K562 (cell line): Measurements from ENCODE around the gene NAIF1. TPM values are rescaled to one million over a fixed set of nuclear protein-coding genes. Genes with fewer than 3 reads are reported as not detected.
A peak's percentile ranks its signal among the peaks of the same experiment; 100 is the strongest.

Source experiments
- DACH1 ChIP-seq: fragments of 450-650 bp; IDR thresholded peaks from 2 replicates; pipeline ENCODE4 v1.6.1; 2018; ENCODE audit not compliant: partially characterized antibody
- FOXK2 ChIP-seq, 2 experiments: fragments of 450-650 bp; IDR thresholded peaks in 1 of 2; conservative IDR thresholded peaks in 1 of 2; 2 replicates each; pipeline ENCODE4 v1.6.1; 2016; ENCODE audit warnings: low read depth in 2 of 2, mild to moderate bottlenecking in 1 of 2
- HNRNPL ChIP-seq: fragments of 200-400 bp; formaldehyde crosslinking; IDR thresholded peaks from 2 replicates; pipeline ENCODE4 v1.6.1; 2017; ENCODE audit warnings: low read depth, mild to moderate bottlenecking, low read length
- KAT2B ChIP-seq: IDR thresholded peaks from one replicate; pipeline ENCODE4 v1.6.1; 2012; ENCODE audit warnings: low read depth, mild to moderate bottlenecking, control low read depth, inconsistent platforms, low read length, moderate library complexity
- PML ChIP-seq: IDR thresholded peaks from 2 replicates; pipeline ENCODE4 v1.6.1; 2012; ENCODE audit warnings: low read length, inconsistent platforms
- SMARCB1 ChIP-seq: IDR thresholded peaks from 2 replicates; pipeline ENCODE4 v1.6.1; 2011; ENCODE audit warnings: improper control_type of control experiment, low read depth; ENCODE audit not compliant: insufficient read length
- TAF1 ChIP-seq: IDR thresholded peaks from 2 replicates; pipeline ENCODE4 v1.6.1; 2011; ENCODE audit warnings: mild to moderate bottlenecking, low read length, moderate library complexity; ENCODE audit not compliant: insufficient read depth, control insufficient read depth, severe bottlenecking; ENCODE audit errors: extremely low read depth
- TAF7 ChIP-seq: fragments of 450-650 bp; IDR thresholded peaks from 2 replicates; pipeline ENCODE4 v1.6.1; 2016; ENCODE audit warnings: missing genetic modification characterization, missing compliant biosample characterization
- TCF7 ChIP-seq: sonication (generic); IDR thresholded peaks from 2 replicates; pipeline ENCODE4 v1.6.1; 2016; ENCODE audit warnings: antibody characterized with exemption, borderline replicate concordance
- TRIM28 ChIP-seq: fragments of 450-650 bp; IDR thresholded peaks from 2 replicates; pipeline ENCODE4 v1.6.1; 2017
- ZBTB9 ChIP-seq: fragments of 450-650 bp; formaldehyde crosslinking; IDR thresholded peaks from 2 replicates; pipeline ENCODE4 v1.4.0; 2020; ENCODE audit warnings: mild to moderate bottlenecking, moderate library complexity
- ZNF165 ChIP-seq: fragments of 250-450 bp; sonication (Bioruptor Pico); IDR thresholded peaks from 2 replicates; pipeline ENCODE4 v1.4.0; 2020; ENCODE audit warnings: borderline replicate concordance
- ZNF436 ChIP-seq: fragments of 250-450, 450-650 bp; sonication (Bioruptor Pico); formaldehyde crosslinking; IDR thresholded peaks from 2 replicates; pipeline ENCODE4 v1.7.0; 2020; ENCODE audit warnings: mild to moderate bottlenecking
- ZNF79 ChIP-seq: fragments of 250-450 bp; sonication (Bioruptor Pico); IDR thresholded peaks from 2 replicates; pipeline ENCODE4 v1.4.0; 2020; ENCODE audit warnings: low read depth, mild to moderate bottlenecking, moderate library complexity
- polyA plus RNA-seq, 8 experiments: library from polyadenylated mRNA; depleted of rRNA in 4 of 8; stranded (reverse) in 5 of 8; unstranded in 3 of 8; fragments of >200 nt; fragmentation: Nextera tagmentation in 2 of 8; fragmentation: Illumina TruSeq in 1 of 8; extraction: Ambion mirVana in 2 of 8; extraction: Trizol in 1 of 8; gene quantifications; 2 replicates each; pipeline versions ENCODE4 v1.2.1 to v1.2.3, GENCODE V29; 2011 to 2014; ENCODE audit warnings: inconsistent platforms in 1 of 8, missing spikeins in 1 of 8
- total RNA-seq, 7 experiments: library from RNA; depleted of rRNA in 6 of 7; stranded (reverse); fragments of >200 nt in 6 of 7; fragmentation: Illumina TruSeq in 2 of 7; extraction: Trizol in 2 of 7; gene quantifications; 2 replicates each; pipeline versions ENCODE4 v1.2.1 to v1.2.3, GENCODE V29; 2011 to 2021; ENCODE audit warnings: low replicate concordance in 1 of 7
- TF ChIP-seq, protein P1 (sequence below): fragments of 450-650 bp; conservative IDR thresholded peaks from 2 replicates; pipeline ENCODE4 v1.6.1; 2016; ENCODE audit warnings: missing genetic modification characterization, low read depth, mild to moderate bottlenecking, missing compliant biosample characterization, moderate library complexity
- TF ChIP-seq, protein P2 (sequence below): sonication (generic); formaldehyde crosslinking; IDR thresholded peaks from 2 replicates; pipeline ENCODE4 v1.8.0; 2022; ENCODE audit warnings: mild to moderate bottlenecking, missing genetic modification reagents
- TF ChIP-seq, protein P3 (sequence below): IDR thresholded peaks from 2 replicates; pipeline ENCODE4 v1.6.1; 2012; ENCODE audit warnings: low read depth, low read length, improper control_type of control experiment, borderline replicate concordance

The NAIF1 gene
- total and polyA plus RNA-seq, 9 of the 15 experiments (the other 6 are each of a cell fraction or from before 2014, with no cell fraction given) = 4.8 to 26.6 (median 17.2) TPM

DNA sequence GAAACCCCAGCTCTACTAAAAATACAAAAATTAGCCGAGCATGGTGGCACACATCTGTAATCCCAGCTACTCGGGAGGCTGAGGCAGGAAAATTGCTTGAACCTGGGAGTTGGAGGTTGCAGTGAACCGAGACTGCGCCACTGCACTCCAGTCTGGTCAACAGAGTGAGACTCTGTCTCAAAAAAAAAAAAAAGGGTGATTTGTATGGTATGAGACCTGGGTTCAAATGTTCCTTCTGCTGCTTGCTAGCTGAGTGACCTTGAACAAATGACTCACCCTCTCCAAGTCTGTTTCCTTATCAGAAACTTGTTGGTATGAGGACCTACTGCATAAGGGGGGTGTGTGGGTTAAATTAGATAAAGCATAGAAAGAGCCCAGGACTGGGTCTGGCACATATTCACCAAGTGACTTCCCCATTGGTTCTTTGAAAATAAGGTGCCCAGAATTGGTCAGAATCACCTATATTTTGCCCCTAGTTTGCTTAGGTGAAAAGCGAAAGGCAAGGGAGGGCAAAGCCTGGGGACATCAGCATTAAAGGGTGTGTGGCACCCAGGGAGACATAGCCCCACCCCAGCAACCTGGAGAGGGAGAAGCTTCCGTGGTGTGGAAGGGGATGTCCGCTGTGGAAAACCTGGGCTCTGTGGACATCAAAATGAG, 10.9 kb upstream of the NAIF1 start (continued):
- TF ChIP-seq ZBTB9 (CRISPR knock-in tag) (0 out of 2 replicates have a peak, but pooled peaks have one; percentile 14), DACH1 (no peak), TRIM28 (0 out of 2 replicates have a peak, but pooled peaks have one; percentile 21), ZNF165 (CRISPR knock-in tag) (peak; percentile 63; the same call in 1 of the 2 replicates), TAF7 (tag) (peak; percentile 56; the same call in 1 of the 2 replicates), TCF7 (no peak), HNRNPL (no peak), ZNF79 (CRISPR knock-in tag) (no peak), PML (no peak), ZNF436 (CRISPR knock-in tag) (no peak), KAT2B (no peak), TAF1 (no peak), SMARCB1 (no peak), FOXK2 (conservative IDR thresholded peaks at IDR 0.05 in 1 of 2, IDR thresholded peaks at IDR 0.05 in 1 of 2; ENCODE audit: low read depth in 2 of 2) (no peak)
- TF ChIP-seq, protein P1, sequence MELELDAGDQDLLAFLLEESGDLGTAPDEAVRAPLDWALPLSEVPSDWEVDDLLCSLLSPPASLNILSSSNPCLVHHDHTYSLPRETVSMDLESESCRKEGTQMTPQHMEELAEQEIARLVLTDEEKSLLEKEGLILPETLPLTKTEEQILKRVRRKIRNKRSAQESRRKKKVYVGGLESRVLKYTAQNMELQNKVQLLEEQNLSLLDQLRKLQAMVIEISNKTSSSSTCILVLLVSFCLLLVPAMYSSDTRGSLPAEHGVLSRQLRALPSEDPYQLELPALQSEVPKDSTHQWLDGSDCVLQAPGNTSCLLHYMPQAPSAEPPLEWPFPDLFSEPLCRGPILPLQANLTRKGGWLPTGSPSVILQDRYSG = no peak; the same call in 1 of the 2 replicates
- TF ChIP-seq, protein P2, sequence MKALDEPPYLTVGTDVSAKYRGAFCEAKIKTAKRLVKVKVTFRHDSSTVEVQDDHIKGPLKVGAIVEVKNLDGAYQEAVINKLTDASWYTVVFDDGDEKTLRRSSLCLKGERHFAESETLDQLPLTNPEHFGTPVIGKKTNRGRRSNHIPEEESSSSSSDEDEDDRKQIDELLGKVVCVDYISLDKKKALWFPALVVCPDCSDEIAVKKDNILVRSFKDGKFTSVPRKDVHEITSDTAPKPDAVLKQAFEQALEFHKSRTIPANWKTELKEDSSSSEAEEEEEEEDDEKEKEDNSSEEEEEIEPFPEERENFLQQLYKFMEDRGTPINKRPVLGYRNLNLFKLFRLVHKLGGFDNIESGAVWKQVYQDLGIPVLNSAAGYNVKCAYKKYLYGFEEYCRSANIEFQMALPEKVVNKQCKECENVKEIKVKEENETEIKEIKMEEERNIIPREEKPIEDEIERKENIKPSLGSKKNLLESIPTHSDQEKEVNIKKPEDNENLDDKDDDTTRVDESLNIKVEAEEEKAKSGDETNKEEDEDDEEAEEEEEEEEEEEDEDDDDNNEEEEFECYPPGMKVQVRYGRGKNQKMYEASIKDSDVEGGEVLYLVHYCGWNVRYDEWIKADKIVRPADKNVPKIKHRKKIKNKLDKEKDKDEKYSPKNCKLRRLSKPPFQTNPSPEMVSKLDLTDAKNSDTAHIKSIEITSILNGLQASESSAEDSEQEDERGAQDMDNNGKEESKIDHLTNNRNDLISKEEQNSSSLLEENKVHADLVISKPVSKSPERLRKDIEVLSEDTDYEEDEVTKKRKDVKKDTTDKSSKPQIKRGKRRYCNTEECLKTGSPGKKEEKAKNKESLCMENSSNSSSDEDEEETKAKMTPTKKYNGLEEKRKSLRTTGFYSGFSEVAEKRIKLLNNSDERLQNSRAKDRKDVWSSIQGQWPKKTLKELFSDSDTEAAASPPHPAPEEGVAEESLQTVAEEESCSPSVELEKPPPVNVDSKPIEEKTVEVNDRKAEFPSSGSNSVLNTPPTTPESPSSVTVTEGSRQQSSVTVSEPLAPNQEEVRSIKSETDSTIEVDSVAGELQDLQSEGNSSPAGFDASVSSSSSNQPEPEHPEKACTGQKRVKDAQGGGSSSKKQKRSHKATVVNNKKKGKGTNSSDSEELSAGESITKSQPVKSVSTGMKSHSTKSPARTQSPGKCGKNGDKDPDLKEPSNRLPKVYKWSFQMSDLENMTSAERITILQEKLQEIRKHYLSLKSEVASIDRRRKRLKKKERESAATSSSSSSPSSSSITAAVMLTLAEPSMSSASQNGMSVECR = no peak
- TF ChIP-seq, protein P3, sequence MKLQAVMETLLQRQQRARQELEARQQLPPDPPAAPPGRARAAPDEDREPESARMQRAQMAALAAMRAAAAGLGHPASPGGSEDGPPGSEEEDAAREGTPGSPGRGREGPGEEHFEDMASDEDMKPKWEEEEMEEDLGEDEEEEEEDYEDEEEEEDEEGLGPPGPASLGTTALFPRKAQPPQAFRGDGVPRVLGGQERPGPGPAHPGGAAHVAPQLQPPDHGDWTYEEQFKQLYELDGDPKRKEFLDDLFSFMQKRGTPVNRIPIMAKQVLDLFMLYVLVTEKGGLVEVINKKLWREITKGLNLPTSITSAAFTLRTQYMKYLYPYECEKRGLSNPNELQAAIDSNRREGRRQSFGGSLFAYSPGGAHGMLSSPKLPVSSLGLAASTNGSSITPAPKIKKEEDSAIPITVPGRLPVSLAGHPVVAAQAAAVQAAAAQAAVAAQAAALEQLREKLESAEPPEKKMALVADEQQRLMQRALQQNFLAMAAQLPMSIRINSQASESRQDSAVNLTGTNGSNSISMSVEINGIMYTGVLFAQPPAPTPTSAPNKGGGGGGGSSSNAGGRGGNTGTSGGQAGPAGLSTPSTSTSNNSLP = peak; percentile 65; the same call in 1 of the 2 replicates
